K562 (cell line): ENCODE data around the gene SHOX. TPM values are rescaled to one million over a fixed set of nuclear protein-coding genes. Genes with fewer than 3 reads are reported as not detected.

Experiments used
- ATAC-seq: fragments of 200-7000 bp; cut with Tn5 transposase; 3 replicates; pipeline ENCODE4 v1.9.1; 2020; ENCODE audit warnings: moderate library complexity
- BruUV-seq: library from RNA; stranded (reverse); fragments of 400-500 nt; replicated peaks from 2 replicates; lab custom pipeline; 2021; lab: Mats Ljungman, UMichigan
- CTCF ChIA-PET: fragments of 300-600 bp; formaldehyde crosslinking; extraction: SDS; loops from one replicate; lab custom pipeline; 2021; ENCODE audit warnings: low intra/inter-chr PET ratio; lab: Yijun Ruan, JAX
- POLR2A ChIA-PET: fragments of 300-600, 350-650 bp; sonication (Branson Sonifier 250); formaldehyde crosslinking; extraction: SDS; loops from one replicate; lab custom pipeline; 2021; ENCODE audit warnings: antibody characterized with exemption, inconsistent platforms; lab: Yijun Ruan, JAX
- DNase-seq, 4 experiments: peaks; one replicate each; pipeline versions ENCODE4 v3.0.0 to v3.0.0-alpha.2; 2011 to 2018; ENCODE audit warnings: low spot score in 3 of 4, mixed read lengths in 3 of 4; ENCODE audit errors: extremely low read depth in 1 of 4
- FAIRE-seq: peaks from 2 replicates; lab custom pipeline; 2011; peaks lifted over from hg19 to GRCh38; lab: Jason Lieb, UNC
- H2AFZ ChIP-seq: 2 replicates; pipeline ENCODE4 v1.6.0; 2011; ENCODE audit warnings: low read depth, low read length, control low read depth, inconsistent platforms
- H3K27ac ChIP-seq: fragments of 200-600 bp; 3 replicates; pipeline ENCODE4 v1.8.0; 2011; ENCODE audit warnings: low read depth, mild to moderate bottlenecking, control low read depth, inconsistent platforms, low read length, moderate library complexity, mixed read lengths; ENCODE audit errors: extremely low read depth
- H3K27me3 ChIP-seq, 2 experiments: fragments of 300-600 bp in 1 of 2; 2 replicates in 1 of 2; 3 replicates in 1 of 2; pipeline versions ENCODE4 v1.6.0 to v1.8.0; 2011; ENCODE audit warnings: inconsistent platforms in 2 of 2, low read length in 2 of 2, mild to moderate bottlenecking in 1 of 2, mixed read lengths in 1 of 2, moderate library complexity in 1 of 2; ENCODE audit not compliant: control insufficient read depth in 2 of 2, insufficient read depth in 2 of 2
- H3K36me3 ChIP-seq: fragments of 300-600 bp; 3 replicates; pipeline ENCODE4 v1.8.0; 2011; ENCODE audit warnings: mild to moderate bottlenecking, low read length, inconsistent platforms; ENCODE audit not compliant: control insufficient read depth, insufficient read depth
- H3K4me1 ChIP-seq, 2 experiments: fragments of 200-600 bp in 1 of 2; replicated peaks in 1 of 2; 2 replicates in 1 of 2; 3 replicates in 1 of 2; pipeline versions ENCODE4 v1.5.1 to v1.8.0; 2011; ENCODE audit warnings: inconsistent platforms in 2 of 2, low read length in 2 of 2, mild to moderate bottlenecking in 1 of 2, mixed read lengths in 1 of 2, moderate library complexity in 1 of 2; ENCODE audit not compliant: control insufficient read depth in 2 of 2, insufficient read depth in 2 of 2
- H3K4me2 ChIP-seq: 2 replicates; pipeline ENCODE4 v1.6.1; 2011; ENCODE audit warnings: low read length, control low read depth, inconsistent platforms, mixed read lengths; ENCODE audit not compliant: insufficient read depth
- H3K4me3 ChIP-seq: fragments of 200-600 bp; sonication (generic), shearing (Covaris generic); 2 replicates; pipeline ENCODE4 v1.5.1; 2016; ENCODE audit warnings: control low read depth, inconsistent platforms
- H3K79me2 ChIP-seq: fragments of 200-600 bp; 3 replicates; pipeline ENCODE4 v1.8.0; 2011; ENCODE audit warnings: low read length, inconsistent platforms; ENCODE audit not compliant: control insufficient read depth, insufficient read depth
- H3K9ac ChIP-seq, 2 experiments: 2 replicates each; pipeline versions ENCODE4 v1.6.0 to v1.6.1; 2011; ENCODE audit warnings: low read depth in 2 of 2, low read length in 2 of 2, control low read depth in 1 of 2, inconsistent platforms in 1 of 2, mild to moderate bottlenecking in 1 of 2, mixed read lengths in 1 of 2; ENCODE audit not compliant: insufficient read depth in 1 of 2
- H3K9me1 ChIP-seq: one replicate; pipeline ENCODE4 v1.6.0; 2011; ENCODE audit warnings: inconsistent platforms, mild to moderate bottlenecking, low read length, moderate library complexity; ENCODE audit not compliant: control insufficient read depth, insufficient read depth
- H3K9me3 ChIP-seq: replicated peaks from 2 replicates; pipeline ENCODE4 v1.5.1; 2011; ENCODE audit warnings: low read depth, low read length, inconsistent platforms; ENCODE audit not compliant: control insufficient read depth, insufficient read depth
- H4K20me1 ChIP-seq: replicated peaks from 2 replicates; pipeline ENCODE4 v1.6.1; 2011; ENCODE audit warnings: low read length, inconsistent platforms, mixed read lengths; ENCODE audit not compliant: control insufficient read depth, insufficient read depth
- GATAD2B ChIP-seq: fragments of 450-650 bp; IDR thresholded peaks from 2 replicates; pipeline ENCODE4 v1.6.1; 2017; ENCODE audit warnings: mild to moderate bottlenecking, borderline replicate concordance
- PHF8 ChIP-seq: fragments of 200-600 bp; sonication (generic); IDR thresholded peaks from 2 replicates; pipeline ENCODE4 v1.6.1; 2012; ENCODE audit warnings: mixed run types, mild to moderate bottlenecking, inconsistent platforms, low read length, moderate library complexity, borderline replicate concordance
- POLR2H ChIP-seq: IDR thresholded peaks from 2 replicates; pipeline ENCODE4 v1.6.1; 2016; ENCODE audit warnings: missing genetic modification characterization, low read depth, mild to moderate bottlenecking, control low read depth, missing compliant biosample characterization, moderate library complexity
- RHOXF2B ChIP-seq: fragments of 250-450 bp; sonication (Bioruptor Pico); conservative IDR thresholded peaks from 2 replicates; pipeline ENCODE4 v1.5.1; 2021
- SMARCE1 ChIP-seq: fragments of 450-650 bp; IDR thresholded peaks from 2 replicates; pipeline ENCODE4 v1.7.1; 2016; ENCODE audit warnings: mild to moderate bottlenecking
- ZC3H8 ChIP-seq: fragments of 450-650 bp; IDR thresholded peaks from 2 replicates; pipeline ENCODE4 v1.6.1; 2017
- ZNF197 ChIP-seq: fragments of 200-800 bp; sonication (Bioruptor generic); IDR thresholded peaks from 2 replicates; pipeline ENCODE4 v1.6.1; 2016; ENCODE audit warnings: low read depth, missing genetic modification characterization, missing compliant biosample characterization
- WGBS: fragments of 100-300 bp; shearing (Covaris generic); methylation state at CpG from one replicate; pipeline ENCODE4 v1.1.6; 2016; ENCODE audit warnings: low coverage, mixed read lengths; ENCODE audit not compliant: insufficient coverage; ENCODE audit errors: missing lambda C conversion rate; 5-methylcytosine and 5-hydroxymethylcytosine counted together
- in situ Hi-C: fragments of 300-500 bp; cut with MboI; formaldehyde crosslinking; loops from 4 replicates; pipeline ENCODE4 v1.15.0; 2018; ENCODE audit warnings: inconsistent platforms, mixed read lengths
- intact Hi-C: fragments of 100-400 bp; cut with micrococcal nuclease; formaldehyde crosslinking; loops from 2 replicates; pipeline ENCODE4 v1.14.2; 2022
- polyA plus RNA-seq, 8 experiments: library from polyadenylated mRNA; depleted of rRNA in 4 of 8; stranded (reverse) in 5 of 8; unstranded in 3 of 8; fragments of >200 nt; fragmentation: Nextera tagmentation in 2 of 8; fragmentation: Illumina TruSeq in 1 of 8; extraction: Ambion mirVana in 2 of 8; extraction: Trizol in 1 of 8; gene quantifications; 2 replicates each; pipeline versions ENCODE4 v1.2.1 to v1.2.3, GENCODE V29; 2011 to 2014; ENCODE audit warnings: inconsistent platforms in 1 of 8, missing spikeins in 1 of 8
- total RNA-seq, 7 experiments: library from RNA; depleted of rRNA in 6 of 7; stranded (reverse); fragments of >200 nt in 6 of 7; fragmentation: Illumina TruSeq in 2 of 7; extraction: Trizol in 2 of 7; gene quantifications; 2 replicates each; pipeline versions ENCODE4 v1.2.1 to v1.2.3, GENCODE V29; 2011 to 2021; ENCODE audit warnings: low replicate concordance in 1 of 7

Gene SHOX
- total and polyA plus RNA-seq, 9 of the 15 experiments (the other 6 are each of a cell fraction or from before 2014, with no cell fraction given) = not detected

DNA sequence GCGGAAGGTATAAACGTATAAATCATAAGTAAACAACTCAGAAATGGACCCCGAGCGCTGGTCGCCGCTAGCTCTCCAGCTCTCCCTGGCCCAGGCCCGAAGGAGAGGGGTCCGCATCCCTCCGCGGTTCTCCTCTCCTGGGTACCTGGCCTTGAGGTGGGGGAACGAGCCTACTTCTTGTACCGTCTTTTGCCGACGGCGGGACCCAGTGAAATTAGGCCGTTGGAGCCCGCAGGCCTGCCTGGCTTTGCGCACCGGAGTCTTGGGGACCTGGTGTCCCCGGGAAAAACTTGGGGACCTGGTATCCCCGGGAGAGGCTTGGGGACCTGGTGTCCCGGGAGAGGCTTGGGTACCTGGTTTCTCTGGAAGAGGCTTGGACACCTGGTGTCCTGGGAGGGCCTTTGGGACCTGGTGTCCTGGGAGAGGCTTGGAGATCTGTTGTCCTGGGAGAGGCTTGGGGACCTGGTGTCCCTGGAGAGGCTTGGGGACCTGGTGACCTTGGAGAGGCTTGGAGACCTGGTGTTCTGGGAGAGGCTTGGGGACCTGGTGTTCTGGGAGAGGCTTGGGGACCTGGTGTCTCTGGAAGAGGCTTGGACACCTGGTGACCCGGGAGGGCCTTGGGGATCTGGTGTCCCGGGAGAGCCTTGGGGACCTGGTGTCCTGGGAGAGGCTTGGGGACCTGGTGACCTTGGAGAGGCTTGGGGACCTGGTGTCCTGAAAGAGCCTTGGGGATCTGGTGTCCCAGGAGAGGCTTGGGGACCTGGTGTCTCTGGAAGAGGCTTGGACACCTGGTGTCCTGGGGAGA lies 12.0 kb downstream of the SHOX start:
- Histone ChIP-seq H3K4me1 (no peaks in the 10 kb centered on the region), H3K9me3 (no peaks in the 10 kb centered on the region), H4K20me1 (no peaks in the 10 kb centered on the region), H3K27me3 (no peaks in the 10 kb centered on the region; a peak in 1 of 5 replicates), H2AFZ (no peak overlapping the region), H3K79me2 (no peaks in the 10 kb centered on the region), H3K9ac (no peak overlapping the region), H3K4me3 (no peak overlapping the region), H3K9me1 (no peaks in the 10 kb centered on the region), H3K27ac (no peak overlapping the region), H3K4me2 (no peak overlapping the region), H3K36me3 (no peaks in the 10 kb centered on the region)
- in situ Hi-C loops = no loop called here
- FAIRE-seq (no peak), ATAC-seq (no peak), DNase-seq (no peak)
- no TSS peak for BruUV-seq
- intact Hi-C loops = no loop called here
- POLR2A ChIA-PET = no interaction called here
- CTCF ChIA-PET = no interaction called here
- TF ChIP-seq PHF8 (no peak), POLR2H (tag) (no peak), SMARCE1 (no peak), RHOXF2B (CRISPR knock-in tag) (no peak), GATAD2B (no peak), ZNF197 (no peak), ZC3H8 (no peak)
- 0% methylated on average over 7 of the region's 24 CpGs for WGBS
